ENCODE measurements around the gene CCDC87. TPM values are rescaled to one million over a fixed set of nuclear protein-coding genes. Genes with fewer than 3 reads are reported as not detected.

CCDC87 gene
- total and polyA plus RNA-seq, 2 of the 8 experiments (the other 6 are each of a cell fraction or from before 2014, with no cell fraction given) = 0.32 to 0.99 TPM

- POLR2A ChIA-PET (ENCODE audit: partially characterized antibody) = interaction anchor here (0.7 to 6.8 kb wide), 8 partner anchors 10 to 265 kb away, joined by 3 to 51 read pairs (median 4); partner anchors contain the start of genes CCDC87, CCS, CTSF and RBM4B
- FAIRE-seq = no peak
- Histone ChIP-seq H4K5ac (ENCODE audit: insufficient read length, low read depth, low read length) (no peak overlapping the region), H2AK5ac (ENCODE audit: low read depth, low read length) (no peak overlapping the region), H3K23me2 (ENCODE audit: low read depth, low read length) (no peaks in the 10 kb centered on the region), H2AFZ (ENCODE audit: low read length) (peak overlapping the region; percentile 90; the same call in 1 of the 2 replicates), H3K4me2 (ENCODE audit: insufficient read depth in 1 of 2, low read depth in 2 of 2, low read length in 2 of 2) (0 out of 4 replicates have a peak overlapping the region, but pooled peaks of 1 of the 2 experiments have one; percentile 5), H3K4me3 (ENCODE audit: extremely low read depth in 1 of 4, insufficient read depth in 2 of 4, low read depth in 3 of 4, low read length in 4 of 4) (no peak overlapping the region), H3K9me3 (ENCODE audit: insufficient read depth in 2 of 2, low read depth in 1 of 2, low read length in 1 of 2) (peaks cover 2 to 4% of the 10 kb centered on the region in 2 experiments; a peak in 2 of 4 replicates), H3K4me1 (replicated peaks in 1 of 4; ENCODE audit: control insufficient read depth in 3 of 4, insufficient read depth in 4 of 4, low read length in 3 of 4) (peaks cover 0 to 6% (median 4%) of the 10 kb centered on the region in 4 experiments; a peak in 5 of 7 replicates), H3K56ac (replicated peaks; ENCODE audit: insufficient read length, low read depth, low read length) (no peak overlapping the region), H3K4ac (replicated peaks; ENCODE audit: insufficient read length, low read depth, low read length) (no peak overlapping the region), H2BK120ac (replicated peaks; ENCODE audit: low read depth, low read length) (no peak overlapping the region), H2BK5ac (ENCODE audit: low read depth, low read length) (no peak overlapping the region), H3K79me1 (ENCODE audit: low read depth, low read length) (no peaks in the 10 kb centered on the region), H2BK12ac (ENCODE audit: low read depth, low read length) (peak overlapping the region; percentile 94; the same call in 1 of the 2 replicates), H3K23ac (ENCODE audit: insufficient read length) (no peak overlapping the region), H4K20me1 (replicated peaks in 1 of 2; ENCODE audit: control insufficient read depth in 1 of 2, insufficient read depth in 2 of 2, low read length in 2 of 2) (no peaks in the 10 kb centered on the region), H3K9ac (replicated peaks in 1 of 4; ENCODE audit: extremely low read depth in 1 of 4, low read depth in 3 of 4, low read length in 3 of 4) (no peak overlapping the region), H3K79me2 (ENCODE audit: control insufficient read depth in 1 of 2, insufficient read depth in 2 of 2, low read length in 2 of 2) (no peaks in the 10 kb centered on the region), H2BK20ac (ENCODE audit: low read length) (no peak overlapping the region), H4K8ac (ENCODE audit: extremely low read depth, insufficient read depth, low read length) (0 out of 2 replicates have a peak overlapping the region, but pooled peaks have one; percentile 12), H2BK15ac (ENCODE audit: low read length) (peak overlapping the region; percentile 65), H3K14ac (ENCODE audit: insufficient read length) (no peak overlapping the region), H4K91ac (replicated peaks; ENCODE audit: insufficient read length, low read length) (no peak overlapping the region), H3K27ac (ENCODE audit: low read depth, low read length) (no peak overlapping the region), H3K27me3 (replicated peaks in 1 of 4; ENCODE audit: control insufficient read depth in 3 of 4, extremely low read depth in 1 of 4, insufficient read depth in 3 of 4, low read length in 3 of 4) (peaks cover 0 to 6% (median 1%) of the 10 kb centered on the region in 4 experiments; a peak in 2 of 7 replicates), H3K36me3 (ENCODE audit: control insufficient read depth in 2 of 4, insufficient read depth in 4 of 4, low read length in 3 of 4) (no peaks in the 10 kb centered on the region), H3K18ac (ENCODE audit: extremely low read depth, low read length) (no peak overlapping the region)
- CTCF ChIA-PET (ENCODE audit: partially characterized antibody) = interaction anchor here (0.7 to 6.2 kb wide), 23 partner anchors 10 to 1265 kb away, joined by 3 to 46 read pairs (median 4); partner anchors contain the start of genes CCDC87, CCS, CTSF and RBM14
- DNase-seq (ENCODE audit: low read depth in 1 of 2, low spot score in 2 of 2) = peak in 1 of 2 experiments; percentile 97
- 31% methylated on average over 25 of the region's 25 CpGs; no CpG with 5 or more reads in 1 of the 2 experiments for WGBS, 2 experiments (ENCODE audit: extremely low coverage in 1 of 2, insufficient coverage in 1 of 2, insufficient read length in 1 of 2, insufficient replicate concordance in 2 of 2, low coverage in 1 of 2, low lambda C conversion rate in 2 of 2, missing lambda C conversion rate in 1 of 2)
- TF ChIP-seq SAP30 (IDR thresholded peaks at IDR 0.05; ENCODE audit: insufficient read depth, insufficient replicate concordance, low read length) (no peak), RAD21 (IDR thresholded peaks at IDR 0.05 in 1 of 2, conservative IDR thresholded peaks at IDR 0.05 in 1 of 2; ENCODE audit: low read depth in 2 of 2, low read length in 2 of 2) (peak; percentile 75 to 78), TBP (IDR thresholded peaks at IDR 0.05; ENCODE audit: low read depth, low read length) (0 out of 2 replicates have a peak, but pooled peaks have one; percentile 9), SIN3A (conservative IDR thresholded peaks at IDR 0.05 in 1 of 2, IDR thresholded peaks at IDR 0.05 in 1 of 2; ENCODE audit: low read depth in 1 of 2, low read length in 2 of 2) (0 out of 4 replicates have a peak, but pooled peaks of 1 of the 2 experiments have one; percentile 59), POLR2AphosphoS5 (IDR thresholded peaks at IDR 0.05; ENCODE audit: low read depth, low read length) (no peak), FOSL1 (IDR thresholded peaks at IDR 0.05; ENCODE audit: insufficient read depth, low read depth, low read length) (no peak), CTCF (IDR thresholded peaks at IDR 0.05; ENCODE audit: control extremely low read depth in 1 of 3, insufficient read depth in 1 of 3, low read depth in 1 of 3, low read length in 3 of 3) (peak; percentile 81 to 94 (median 90)), KDM1A (IDR thresholded peaks at IDR 0.05; ENCODE audit: borderline replicate concordance, low read length) (no peak)
These were observed 13.8 kb downstream of the CCDC87 start for GRCh38 chr11:66579017-66579606.
